Testis (tissue), 3 donors: Measurements from ENCODE around the gene GALNT12. TPM values are rescaled to one million over a fixed set of nuclear protein-coding genes. Genes with fewer than 3 reads are reported as not detected.

Experiments
- DNase-seq: peaks from one replicate; pipeline ENCODE4 v3.0.0-alpha.2; 2019
- H3K27ac ChIP-seq, 2 donors: fragments of 200-600 bp; sonication (generic); one replicate each; pipeline ENCODE4 v1.5.1; 2019
- H3K27me3 ChIP-seq: fragments of 200-600 bp; sonication (generic); one replicate; pipeline ENCODE4 v1.5.1; 2019
- H3K36me3 ChIP-seq: fragments of 200-600 bp; sonication (generic); one replicate; pipeline ENCODE4 v1.5.1; 2017; ENCODE audit warnings: low read depth; ENCODE audit errors: missing control alignments
- H3K4me1 ChIP-seq: fragments of 200-600 bp; sonication (generic); one replicate; pipeline ENCODE4 v1.5.1; 2019
- H3K4me3 ChIP-seq, 2 donors: fragments of 200-600 bp; sonication (generic); one replicate each; pipeline ENCODE4 v1.5.1; 2017 to 2019
- H3K9me3 ChIP-seq: fragments of 200-600 bp; sonication (generic); one replicate; pipeline ENCODE4 v1.5.1; 2017
- POLR2A ChIP-seq: fragments of 450-650 bp; IDR thresholded peaks from one replicate; pipeline ENCODE4 v1.6.1; 2017; ENCODE audit warnings: antibody characterized with exemption, mild to moderate bottlenecking, moderate library complexity
- WGBS, 2 donors: methylation state at CpG; one replicate each; pipeline ENCODE4 v1.1.5; 2018; 5-methylcytosine and 5-hydroxymethylcytosine counted together
- intact Hi-C: fragments of 100-400 bp; cut with DNase I; formaldehyde crosslinking; loops from one replicate; pipeline ENCODE4 v1.15.1; 2023; ENCODE audit warnings: low total_unique reads
- polyA plus RNA-seq: library from polyadenylated mRNA; stranded (reverse); fragments of 350-450 nt; fragmentation: Illumina TruSeq; extraction: RNeasy Lipid Tissue Mini Kit (QIAGEN cat#74804); gene quantifications from one replicate; pipeline ENCODE4 v1.2.3, GENCODE V29; 2014; ENCODE audit warnings: low read depth, low replicate concordance; ENCODE audit not compliant: insufficient read depth
- total RNA-seq, 2 donors: library from RNA; depleted of rRNA; stranded (reverse); fragments of >200 nt; gene quantifications; one replicate each; pipeline ENCODE4 v1.2.3, GENCODE V29; 2016
- TF ChIP-seq, protein P1 (sequence below), 3 experiments: fragments of 450-650 bp in 2 of 3; fragments of 200-600 bp in 1 of 3; sonication (generic) in 1 of 3; IDR thresholded peaks; one replicate each; pipeline ENCODE4 v1.5.1; 2016 to 2019; ENCODE audit warnings: antibody characterized with exemption in 3 of 3, mild to moderate bottlenecking in 2 of 3, moderate library complexity in 1 of 3

The GALNT12 gene
- total and polyA plus RNA-seq, 3 donors from 2014 or later = 6.9 to 8.0 (median 7.5) TPM

DNA sequence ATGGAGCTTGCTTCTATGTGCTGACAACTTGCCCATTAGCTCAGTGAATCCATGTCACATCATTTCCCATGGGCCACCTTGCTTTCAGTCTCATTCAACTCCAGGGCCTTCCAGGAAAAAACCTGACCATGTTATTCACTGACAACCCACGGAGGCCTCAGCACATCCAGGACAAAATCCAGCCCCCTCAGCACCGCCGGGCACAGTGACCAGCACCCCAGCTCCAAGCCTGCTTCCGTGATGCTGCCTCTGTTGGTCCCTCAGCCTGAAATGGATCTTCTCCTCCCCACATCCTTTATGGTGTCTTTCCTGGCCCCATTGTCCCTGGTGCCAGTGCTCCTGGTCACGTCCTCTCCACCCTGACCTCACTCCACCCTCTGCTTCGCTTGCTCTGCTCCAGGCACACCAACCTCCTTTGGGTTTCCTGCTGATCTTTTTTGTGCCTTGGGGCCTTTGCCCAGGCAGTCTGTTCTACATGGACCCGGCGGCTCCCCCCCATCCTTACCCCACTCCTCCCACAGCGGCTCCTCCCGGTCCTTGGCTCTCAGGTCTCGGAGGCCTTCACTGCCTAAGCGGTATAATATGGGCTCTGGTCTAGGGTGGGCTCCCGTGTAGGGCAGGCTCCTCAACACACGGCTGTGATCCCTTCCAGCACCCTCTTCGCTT is 36.1 kb upstream of the GALNT12 start:
- intact Hi-C loops = no loop called here

DNA sequence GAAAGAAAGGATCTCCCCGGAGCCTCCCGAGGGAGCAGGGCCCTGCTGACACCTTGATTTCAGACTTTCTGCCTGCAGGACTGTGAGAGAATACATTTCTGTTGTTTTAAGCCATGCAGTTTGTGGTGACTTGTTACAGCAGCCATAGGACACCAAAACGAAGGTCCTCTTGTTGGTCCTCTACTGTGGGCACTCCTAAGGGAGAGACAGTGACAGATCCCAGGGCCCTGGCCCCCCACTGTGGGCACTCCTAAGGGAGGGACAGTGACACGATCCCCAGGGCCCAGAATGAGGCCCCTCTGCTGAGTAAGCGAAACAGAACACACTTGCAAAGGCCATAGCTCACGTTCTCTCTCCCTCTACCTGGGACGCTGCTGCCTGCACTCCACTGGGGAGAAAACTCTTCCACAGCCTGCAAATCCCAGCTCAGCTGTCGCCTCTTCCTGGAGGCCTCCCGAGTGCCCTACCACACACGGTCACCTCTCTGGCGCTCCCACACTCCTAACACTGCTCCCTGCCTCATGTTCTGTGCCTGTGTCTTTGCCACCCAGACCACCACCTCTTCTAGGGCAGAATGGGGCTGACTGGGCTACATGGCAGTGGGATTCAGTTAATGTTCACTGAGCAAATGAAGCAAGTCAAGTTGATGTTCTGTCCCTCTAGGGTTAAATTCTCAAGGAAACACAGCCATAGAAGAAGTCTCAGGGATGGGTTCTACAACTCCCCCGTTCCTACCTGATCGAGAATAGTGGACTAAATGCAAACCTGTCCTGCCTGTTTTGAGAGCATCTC is 34.9 kb upstream of the GALNT12 start:
- no peaks in the 10 kb centered on the region for H3K36me3 ChIP-seq
- H3K27ac ChIP-seq = no peak overlapping the region
- no peaks in the 10 kb centered on the region for H3K27me3 ChIP-seq
- H3K4me3 ChIP-seq = no peak overlapping the region
- WGBS, 2 donors = 91 to 92% methylated on average over 13 of the region's 13 CpGs
- H3K9me3 ChIP-seq = no peaks in the 10 kb centered on the region
- intact Hi-C loops = no loop called here
- no peaks in the 10 kb centered on the region for H3K4me1 ChIP-seq
- no peak for DNase-seq
- TF ChIP-seq, protein P1, sequence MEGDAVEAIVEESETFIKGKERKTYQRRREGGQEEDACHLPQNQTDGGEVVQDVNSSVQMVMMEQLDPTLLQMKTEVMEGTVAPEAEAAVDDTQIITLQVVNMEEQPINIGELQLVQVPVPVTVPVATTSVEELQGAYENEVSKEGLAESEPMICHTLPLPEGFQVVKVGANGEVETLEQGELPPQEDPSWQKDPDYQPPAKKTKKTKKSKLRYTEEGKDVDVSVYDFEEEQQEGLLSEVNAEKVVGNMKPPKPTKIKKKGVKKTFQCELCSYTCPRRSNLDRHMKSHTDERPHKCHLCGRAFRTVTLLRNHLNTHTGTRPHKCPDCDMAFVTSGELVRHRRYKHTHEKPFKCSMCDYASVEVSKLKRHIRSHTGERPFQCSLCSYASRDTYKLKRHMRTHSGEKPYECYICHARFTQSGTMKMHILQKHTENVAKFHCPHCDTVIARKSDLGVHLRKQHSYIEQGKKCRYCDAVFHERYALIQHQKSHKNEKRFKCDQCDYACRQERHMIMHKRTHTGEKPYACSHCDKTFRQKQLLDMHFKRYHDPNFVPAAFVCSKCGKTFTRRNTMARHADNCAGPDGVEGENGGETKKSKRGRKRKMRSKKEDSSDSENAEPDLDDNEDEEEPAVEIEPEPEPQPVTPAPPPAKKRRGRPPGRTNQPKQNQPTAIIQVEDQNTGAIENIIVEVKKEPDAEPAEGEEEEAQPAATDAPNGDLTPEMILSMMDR (IDR thresholded peaks at IDR 0.05) = no peak
- no peak for TF ChIP-seq POLR2A

More for the DNA sequence above, 36.1 kb upstream of the GALNT12 start:
- DNase-seq = no peak
- no peaks in the 10 kb centered on the region for H3K9me3 ChIP-seq
- H3K4me3 ChIP-seq = no peak overlapping the region
- H3K27ac ChIP-seq = no peak overlapping the region
- no peaks in the 10 kb centered on the region for H3K27me3 ChIP-seq
- H3K36me3 ChIP-seq = no peaks in the 10 kb centered on the region
- 94 to 96% methylated on average over 15 of the region's 15 CpGs for WGBS, 2 donors
- TF ChIP-seq, protein P1 (IDR thresholded peaks at IDR 0.05) = no peak
- no peak for TF ChIP-seq POLR2A
- no peaks in the 10 kb centered on the region for H3K4me1 ChIP-seq

DNA sequence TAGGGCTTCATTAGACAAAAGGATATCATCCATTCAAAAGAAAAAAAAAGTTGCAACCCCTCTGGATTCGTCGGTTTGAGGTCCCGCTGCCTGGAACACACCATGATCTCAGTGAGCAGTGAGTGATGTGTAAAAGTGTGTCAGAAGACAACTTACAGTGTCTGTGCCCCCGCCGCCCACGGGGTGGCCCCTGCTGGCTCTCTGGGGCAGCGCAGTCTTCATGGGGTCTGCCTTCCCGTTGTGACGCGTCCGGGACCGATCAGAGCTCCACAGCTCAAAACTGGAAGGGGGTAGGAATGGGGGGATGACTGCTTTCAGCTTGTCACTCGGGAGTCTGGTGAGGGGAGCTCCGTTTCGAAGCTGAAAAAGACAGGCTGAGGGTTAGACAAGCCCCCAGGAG is 33.7 kb upstream of the GALNT12 start:
- no peak for DNase-seq
- intact Hi-C loops = no loop called here
- H3K36me3 ChIP-seq = no peaks in the 10 kb centered on the region
- TF ChIP-seq, protein P1 (IDR thresholded peaks at IDR 0.05) = no peak
- TF ChIP-seq POLR2A = no peak
- H3K27ac ChIP-seq = no peak overlapping the region
- H3K4me1 ChIP-seq = no peaks in the 10 kb centered on the region
- H3K4me3 ChIP-seq = no peak overlapping the region
- H3K9me3 ChIP-seq = no peaks in the 10 kb centered on the region
- WGBS, 2 donors = 93 to 96% methylated on average over 11 to 15 of the region's 15 CpGs
- no peaks in the 10 kb centered on the region for H3K27me3 ChIP-seq

DNA sequence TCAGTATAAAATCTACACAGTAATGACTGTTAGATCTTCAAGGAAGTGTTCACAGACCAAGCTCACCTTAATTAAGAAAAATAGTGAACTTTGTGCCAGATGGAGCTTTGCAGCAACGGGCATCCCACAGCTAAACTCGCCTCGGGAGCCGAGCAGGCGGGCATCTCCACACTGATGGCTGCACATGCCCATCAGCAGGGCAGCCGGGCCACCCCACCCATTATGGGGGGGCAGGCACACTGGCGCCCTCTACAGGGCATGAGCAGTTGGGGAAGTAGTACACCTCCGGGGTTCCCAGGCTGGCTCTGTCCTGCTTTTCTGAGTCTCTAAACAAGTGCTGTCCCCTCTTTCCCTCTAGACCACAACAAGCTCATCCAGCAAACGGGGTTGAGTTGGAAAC is 32.7 kb upstream of the GALNT12 start:
- WGBS, 2 donors = 86 to 92% methylated on average over 1 to 9 of the region's 9 CpGs
- H3K27me3 ChIP-seq = no peaks in the 10 kb centered on the region
- no peaks in the 10 kb centered on the region for H3K4me1 ChIP-seq
- no peak overlapping the region for H3K27ac ChIP-seq
- H3K36me3 ChIP-seq = no peaks in the 10 kb centered on the region
- H3K9me3 ChIP-seq = no peaks in the 10 kb centered on the region
- no peak for DNase-seq
- no peak overlapping the region for H3K4me3 ChIP-seq
- intact Hi-C loops = no loop called here
- no peak for TF ChIP-seq POLR2A
- TF ChIP-seq, protein P1 (IDR thresholded peaks at IDR 0.05) = peak in 2 of 3 experiments; percentile 8 to 47
